Measurements from ENCODE around the gene MET. TPM values are rescaled to one million over a fixed set of nuclear protein-coding genes. Genes with fewer than 3 reads are reported as not detected.

The MET gene
- total and polyA plus RNA-seq, 9 donors = 1.3 to 33.9 (median 5.8) TPM

DNA sequence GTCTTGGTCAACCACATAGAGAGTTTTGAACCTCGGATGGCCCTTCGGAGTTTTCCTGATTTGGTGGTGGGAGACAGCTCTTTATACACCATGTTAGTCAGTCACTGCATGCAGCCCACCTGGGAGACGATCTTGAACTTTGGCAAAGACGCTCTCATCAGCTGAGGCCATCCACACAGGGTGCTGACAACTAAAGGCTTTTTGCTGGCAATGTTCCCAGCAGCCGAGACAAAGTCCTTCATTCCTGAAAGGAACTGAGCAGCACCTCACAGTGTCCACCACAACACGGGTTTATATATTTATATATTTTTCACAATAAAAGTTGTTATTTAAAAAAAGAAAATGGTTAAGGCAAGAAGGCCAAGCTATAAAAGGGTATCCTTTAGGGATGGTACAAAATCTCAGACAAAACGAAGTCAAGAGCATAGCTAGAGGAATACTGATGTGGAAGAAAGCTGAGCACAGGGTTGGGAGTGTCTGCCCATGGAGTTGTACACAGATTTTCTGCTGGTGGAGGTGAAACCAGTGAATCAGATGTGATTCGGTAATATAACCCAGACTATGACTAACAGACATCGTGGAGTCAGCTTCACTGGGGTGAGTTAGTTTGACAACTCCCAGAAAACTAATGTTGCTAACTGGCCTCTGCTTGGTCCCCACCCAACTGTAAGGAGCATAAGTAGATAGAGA is 163.0 kb downstream of the MET start:
- no peaks in the 10 kb centered on the region for H3K4me1 ChIP-seq (ENCODE audit: insufficient read depth)
- no peaks in the 10 kb centered on the region for H3K27me3 ChIP-seq
- DNase-seq = no peak
- no peak overlapping the region for H3K27ac ChIP-seq
- TF ChIP-seq POLR2A (IDR thresholded peaks at IDR 0.05) = no peak
- no peak for TF ChIP-seq EP300 (IDR thresholded peaks at IDR 0.05)
- TF ChIP-seq, protein P1, sequence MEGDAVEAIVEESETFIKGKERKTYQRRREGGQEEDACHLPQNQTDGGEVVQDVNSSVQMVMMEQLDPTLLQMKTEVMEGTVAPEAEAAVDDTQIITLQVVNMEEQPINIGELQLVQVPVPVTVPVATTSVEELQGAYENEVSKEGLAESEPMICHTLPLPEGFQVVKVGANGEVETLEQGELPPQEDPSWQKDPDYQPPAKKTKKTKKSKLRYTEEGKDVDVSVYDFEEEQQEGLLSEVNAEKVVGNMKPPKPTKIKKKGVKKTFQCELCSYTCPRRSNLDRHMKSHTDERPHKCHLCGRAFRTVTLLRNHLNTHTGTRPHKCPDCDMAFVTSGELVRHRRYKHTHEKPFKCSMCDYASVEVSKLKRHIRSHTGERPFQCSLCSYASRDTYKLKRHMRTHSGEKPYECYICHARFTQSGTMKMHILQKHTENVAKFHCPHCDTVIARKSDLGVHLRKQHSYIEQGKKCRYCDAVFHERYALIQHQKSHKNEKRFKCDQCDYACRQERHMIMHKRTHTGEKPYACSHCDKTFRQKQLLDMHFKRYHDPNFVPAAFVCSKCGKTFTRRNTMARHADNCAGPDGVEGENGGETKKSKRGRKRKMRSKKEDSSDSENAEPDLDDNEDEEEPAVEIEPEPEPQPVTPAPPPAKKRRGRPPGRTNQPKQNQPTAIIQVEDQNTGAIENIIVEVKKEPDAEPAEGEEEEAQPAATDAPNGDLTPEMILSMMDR (IDR thresholded peaks at IDR 0.05) = no peak
- intact Hi-C loops (cut with DNase I) = no loop called here
- 56 to 65% (median 57%) methylated on average over 9 of the region's 9 CpGs for WGBS, 3 donors
- no peaks in the 10 kb centered on the region for H3K36me3 ChIP-seq
- no peak overlapping the region for H3K4me3 ChIP-seq
- H3K9me3 ChIP-seq = no peaks in the 10 kb centered on the region

DNA sequence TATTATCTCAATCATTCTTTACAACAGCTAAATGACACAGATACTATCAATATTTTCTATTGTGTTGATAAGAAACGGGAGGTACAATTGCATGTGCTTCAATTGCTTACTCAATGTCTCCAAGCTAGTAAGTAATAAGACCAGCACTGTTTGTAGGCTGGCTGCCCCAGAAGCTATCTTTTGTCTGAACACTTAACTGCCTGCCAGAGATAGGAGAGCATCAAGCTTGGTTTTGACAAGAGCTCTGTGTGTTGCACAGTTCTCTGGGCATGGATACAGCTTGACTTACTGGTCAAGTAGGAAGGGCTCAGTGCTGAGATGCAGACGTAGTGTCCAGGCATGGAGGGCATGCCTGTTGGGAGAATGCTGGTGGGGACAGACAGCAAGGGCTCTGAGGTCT is 164.1 kb downstream of the MET start:
- no peak for DNase-seq
- H3K27ac ChIP-seq = no peak overlapping the region
- H3K27me3 ChIP-seq = no peaks in the 10 kb centered on the region
- intact Hi-C loops (cut with DNase I) = no loop called here
- no peaks in the 10 kb centered on the region for H3K4me1 ChIP-seq (ENCODE audit: insufficient read depth)
- H3K36me3 ChIP-seq = no peaks in the 10 kb centered on the region
- 73 to 86% (median 74%) methylated on average over 2 of the region's 2 CpGs for WGBS, 3 donors
- no peak for TF ChIP-seq EP300 (IDR thresholded peaks at IDR 0.05)
- TF ChIP-seq POLR2A (IDR thresholded peaks at IDR 0.05) = no peak
- TF ChIP-seq, protein P1 (IDR thresholded peaks at IDR 0.05) = no peak
- H3K9me3 ChIP-seq = no peaks in the 10 kb centered on the region
- no peak overlapping the region for H3K4me3 ChIP-seq

DNA sequence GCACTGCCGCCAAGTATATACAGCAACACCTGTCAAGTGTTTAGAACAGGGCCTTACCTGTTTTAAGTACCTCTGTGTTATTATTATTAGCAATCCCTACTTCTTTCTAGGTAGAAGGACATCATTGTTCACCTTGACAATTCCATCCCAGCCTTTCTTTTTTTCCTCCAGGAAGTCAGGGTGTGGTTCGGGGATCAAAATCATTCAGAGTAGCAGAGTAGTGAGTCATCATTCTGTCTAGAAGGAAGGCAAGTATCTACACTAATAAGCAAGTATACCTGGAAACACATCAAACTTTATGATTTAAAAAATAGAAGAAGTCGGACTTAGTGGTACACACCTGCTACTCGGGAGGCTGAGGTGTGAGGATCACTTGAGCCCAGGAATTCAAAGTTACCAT is 164.9 kb downstream of the MET start:
- no peak overlapping the region for H3K27ac ChIP-seq

DNA sequence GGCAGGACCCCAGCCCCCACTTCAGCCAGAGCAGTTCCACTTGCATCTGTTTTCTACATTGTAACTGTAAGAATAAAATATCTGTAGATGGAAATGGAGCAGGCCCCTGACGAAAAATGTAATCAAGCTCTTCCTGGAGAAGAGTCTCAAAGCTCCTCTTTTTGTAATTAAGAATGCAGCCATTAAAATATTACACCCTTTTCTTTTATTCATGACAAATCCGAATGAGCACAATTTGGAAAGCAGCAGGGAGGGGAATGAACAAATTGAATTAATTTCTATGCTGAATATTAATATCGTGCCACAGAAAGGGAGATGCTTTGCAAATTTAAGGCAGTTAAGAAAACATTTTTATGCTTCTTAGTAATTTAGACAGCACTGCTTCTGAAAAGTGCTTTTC is 165.6 kb downstream of the MET start:
- WGBS, 3 donors = 72 to 79% (median 72%) methylated on average over 3 of the region's 3 CpGs
- H3K4me1 ChIP-seq (ENCODE audit: insufficient read depth) = no peaks in the 10 kb centered on the region
- H3K9me3 ChIP-seq = no peaks in the 10 kb centered on the region
- H3K27me3 ChIP-seq = no peaks in the 10 kb centered on the region
- no peak for DNase-seq
- no peak overlapping the region for H3K27ac ChIP-seq
- TF ChIP-seq, protein P1 (IDR thresholded peaks at IDR 0.05) = no peak
- TF ChIP-seq POLR2A (IDR thresholded peaks at IDR 0.05) = no peak
- no peak for TF ChIP-seq EP300 (IDR thresholded peaks at IDR 0.05)
- no peaks in the 10 kb centered on the region for H3K36me3 ChIP-seq
- no peak overlapping the region for H3K4me3 ChIP-seq
- intact Hi-C loops (cut with DNase I) = no loop called here

More for the DNA sequence above, 164.9 kb downstream of the MET start:
- no peaks in the 10 kb centered on the region for H3K9me3 ChIP-seq
- no peaks in the 10 kb centered on the region for H3K36me3 ChIP-seq
- H3K4me3 ChIP-seq = no peak overlapping the region
- no peaks in the 10 kb centered on the region for H3K27me3 ChIP-seq
- 87 to 92% (median 92%) methylated on average over 4 of the region's 4 CpGs for WGBS, 3 donors
- intact Hi-C loops (cut with DNase I) = no loop called here
- TF ChIP-seq EP300 (IDR thresholded peaks at IDR 0.05) (no peak), POLR2A (IDR thresholded peaks at IDR 0.05) (no peak)
- TF ChIP-seq, protein P1 (IDR thresholded peaks at IDR 0.05) = no peak
- no peak for DNase-seq
- no peaks in the 10 kb centered on the region for H3K4me1 ChIP-seq (ENCODE audit: insufficient read depth)
